Activated naive CD4-positive, alpha-beta T cell treated with anti-CD3 and anti-CD28 coated beads, Interleukin-2, amount 10 ng/mL, durations not matched to agents 7 days and 5 days (primary cell): ENCODE measurements around the gene GGT5.

ENCODE experiments used
- CTCF ChIA-PET: fragments of 350-600 bp; sonication (Branson Sonifier 250); formaldehyde crosslinking; loops from one replicate; lab custom pipeline; 2021; ENCODE audit warnings: antibody characterized with exemption; lab: Charles Lee
- DNase-seq: peaks from one replicate; pipeline ENCODE4 v3.0.0-alpha.2; 2020
- H3K27ac Mint-ChIP-seq: one replicate; pipeline ENCODE4 v1.8.0; 2021; ENCODE audit warnings: mild to moderate bottlenecking, moderate library complexity, mixed read lengths
- H3K27me3 Mint-ChIP-seq: one replicate; pipeline ENCODE4 v1.8.0; 2021; ENCODE audit warnings: mild to moderate bottlenecking, mixed read lengths
- H3K36me3 Mint-ChIP-seq: one replicate; pipeline ENCODE4 v1.8.0; 2021; ENCODE audit warnings: mixed read lengths
- H3K4me1 Mint-ChIP-seq: one replicate; pipeline ENCODE4 v1.8.0; 2021; ENCODE audit warnings: mixed read lengths
- H3K4me3 Mint-ChIP-seq: one replicate; pipeline ENCODE4 v1.8.0; 2021; ENCODE audit warnings: mild to moderate bottlenecking, moderate library complexity, mixed read lengths
- H3K9me3 Mint-ChIP-seq: one replicate; pipeline ENCODE4 v1.8.0; 2021; ENCODE audit warnings: mixed read lengths

GGT5 gene

DNA sequence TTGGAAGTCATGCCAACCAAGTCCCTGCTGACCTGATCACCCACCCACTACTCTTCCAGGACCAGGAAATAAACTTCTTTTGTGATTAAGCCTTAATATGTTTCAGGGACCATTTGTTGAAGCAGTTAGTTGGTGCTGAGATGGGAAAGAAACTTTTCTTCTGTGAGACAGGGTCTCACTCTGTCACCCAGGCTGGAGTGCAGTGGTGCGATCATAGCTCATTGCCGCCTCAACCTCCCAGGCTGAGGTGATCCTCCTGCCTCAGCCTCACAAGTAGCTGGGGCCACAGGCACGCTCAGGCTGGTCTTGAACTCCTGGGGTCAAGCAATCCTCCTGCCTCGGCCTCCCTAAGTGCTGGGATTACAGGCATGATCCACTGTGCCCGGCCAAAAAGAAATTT lies 53.0 kb downstream of the GGT5 start:
- Mint-ChIP-seq H3K4me3 (no peak overlapping the region), H3K4me1 (peaks cover 15% of the 10 kb centered on the region), H3K27ac (no peak overlapping the region), H3K27me3 (peaks cover 17% of the 10 kb centered on the region), H3K9me3 (no peaks in the 10 kb centered on the region), H3K36me3 (no peaks in the 10 kb centered on the region)
- no peak for DNase-seq
- CTCF ChIA-PET: interaction anchor here (1.5 to 4.8 kb wide), 4 partner anchors 13 to 56 kb away, joined by 5 to 43 read pairs (median 32); no protein-coding TSS in a partner anchor

DNA sequence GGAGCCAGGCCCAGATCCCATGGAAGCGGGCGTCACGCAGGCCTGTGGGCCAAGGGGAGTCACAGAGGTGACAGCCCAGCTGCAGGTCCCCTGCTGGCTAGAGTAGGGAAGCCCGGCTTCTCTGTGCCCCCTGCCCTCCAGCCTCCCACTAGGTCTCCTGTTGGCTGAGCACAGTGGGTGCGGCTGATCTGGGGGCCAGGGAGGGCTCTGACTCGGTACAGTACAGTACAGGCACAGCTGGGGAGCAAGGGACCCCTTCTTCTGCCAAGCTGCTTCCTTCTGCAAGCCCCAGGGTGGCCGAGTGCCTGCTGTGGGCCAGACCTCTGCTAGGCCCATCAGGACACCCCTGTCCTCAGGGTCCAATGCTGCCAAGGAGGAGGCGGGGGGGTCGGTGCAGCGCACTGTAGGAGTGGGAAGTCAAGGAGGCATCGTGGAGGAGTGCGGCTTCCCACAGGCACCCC lies 53.5 kb downstream of the GGT5 start:
- no peaks in the 10 kb centered on the region for H3K9me3 Mint-ChIP-seq
- no peaks in the 10 kb centered on the region for H3K36me3 Mint-ChIP-seq
- H3K27ac Mint-ChIP-seq: no peak overlapping the region
- peaks cover 17% of the 10 kb centered on the region for H3K27me3 Mint-ChIP-seq
- peaks cover 10% of the 10 kb centered on the region for H3K4me1 Mint-ChIP-seq
- CTCF ChIA-PET: interaction anchor here (0.9 to 4.8 kb wide), 8 partner anchors 9 to 335 kb away, joined by 3 to 43 read pairs (median 9); no protein-coding TSS in a partner anchor
- no peak overlapping the region for H3K4me3 Mint-ChIP-seq
- DNase-seq: no peak

DNA sequence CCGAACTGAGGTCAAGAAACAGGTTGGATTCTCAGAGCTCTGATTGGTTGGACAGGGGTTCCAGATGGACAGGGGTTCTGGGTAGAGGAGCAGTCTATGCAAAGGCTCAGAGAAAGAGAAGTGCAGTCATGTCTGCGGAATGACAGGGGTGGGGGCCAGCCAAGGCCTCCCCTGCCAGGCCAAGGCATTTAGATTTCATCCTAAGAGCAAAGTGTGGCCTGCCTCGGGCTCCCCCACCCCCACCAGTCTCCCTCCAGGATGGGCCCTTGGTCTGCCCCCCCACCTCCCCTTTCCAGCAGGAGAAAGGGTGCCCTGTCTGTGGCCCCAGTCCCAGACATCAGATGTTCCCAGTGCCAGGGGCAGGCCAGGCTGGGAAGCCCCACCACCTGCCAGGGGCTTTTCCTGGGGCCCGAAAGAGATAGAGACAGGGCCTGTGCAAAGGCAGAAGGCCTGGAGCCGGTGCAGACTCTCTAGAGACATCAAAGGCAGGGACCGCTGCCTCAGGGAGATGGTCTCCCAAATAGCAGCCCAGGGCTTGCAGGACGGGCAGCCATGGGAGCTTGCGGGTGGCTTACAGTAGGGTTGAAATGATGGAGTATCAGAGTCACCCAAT lies 54.2 kb downstream of the GGT5 start:
- H3K4me3 Mint-ChIP-seq: no peak overlapping the region
- CTCF ChIA-PET: interaction anchor here (0.9 to 4.8 kb wide), 17 partner anchors 8 to 336 kb away, joined by 3 to 43 read pairs (median 5); partner anchors contain the start of gene GGT5
- H3K36me3 Mint-ChIP-seq: no peaks in the 10 kb centered on the region
- H3K27ac Mint-ChIP-seq: no peak overlapping the region
- H3K4me1 Mint-ChIP-seq: peaks cover 3% of the 10 kb centered on the region
- no peak for DNase-seq
- H3K9me3 Mint-ChIP-seq: no peaks in the 10 kb centered on the region
- H3K27me3 Mint-ChIP-seq: peaks cover 17% of the 10 kb centered on the region

DNA sequence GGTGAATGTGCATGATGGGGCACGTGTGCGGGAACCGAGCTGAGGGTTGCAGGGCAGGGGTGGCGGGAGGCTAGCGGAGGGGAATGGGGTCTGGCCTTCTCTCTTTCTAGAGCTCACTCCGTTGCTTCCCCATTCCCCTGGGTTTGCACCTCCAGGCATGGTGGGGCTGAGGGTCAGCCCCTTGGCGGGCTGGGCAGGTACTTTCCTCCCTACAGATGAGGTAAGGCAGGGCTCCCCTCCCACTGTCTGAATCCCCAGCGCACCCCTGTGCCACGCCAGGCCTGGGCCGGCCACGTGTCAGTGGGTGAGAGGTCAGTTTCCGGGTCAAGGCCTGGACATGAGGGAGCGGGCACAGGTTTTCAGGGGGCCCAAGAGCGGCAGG lies 54.7 kb downstream of the GGT5 start:
- Mint-ChIP-seq H3K4me1 (peaks cover 2% of the 10 kb centered on the region), H3K9me3 (no peaks in the 10 kb centered on the region), H3K27ac (no peak overlapping the region), H3K36me3 (no peaks in the 10 kb centered on the region), H3K27me3 (peaks cover 17% of the 10 kb centered on the region), H3K4me3 (no peak overlapping the region)
- CTCF ChIA-PET: interaction anchor here (0.9 to 4.8 kb wide), 18 partner anchors 8 to 336 kb away, joined by 3 to 43 read pairs (median 4); partner anchors contain the start of gene GGT5
- no peak for DNase-seq

DNA sequence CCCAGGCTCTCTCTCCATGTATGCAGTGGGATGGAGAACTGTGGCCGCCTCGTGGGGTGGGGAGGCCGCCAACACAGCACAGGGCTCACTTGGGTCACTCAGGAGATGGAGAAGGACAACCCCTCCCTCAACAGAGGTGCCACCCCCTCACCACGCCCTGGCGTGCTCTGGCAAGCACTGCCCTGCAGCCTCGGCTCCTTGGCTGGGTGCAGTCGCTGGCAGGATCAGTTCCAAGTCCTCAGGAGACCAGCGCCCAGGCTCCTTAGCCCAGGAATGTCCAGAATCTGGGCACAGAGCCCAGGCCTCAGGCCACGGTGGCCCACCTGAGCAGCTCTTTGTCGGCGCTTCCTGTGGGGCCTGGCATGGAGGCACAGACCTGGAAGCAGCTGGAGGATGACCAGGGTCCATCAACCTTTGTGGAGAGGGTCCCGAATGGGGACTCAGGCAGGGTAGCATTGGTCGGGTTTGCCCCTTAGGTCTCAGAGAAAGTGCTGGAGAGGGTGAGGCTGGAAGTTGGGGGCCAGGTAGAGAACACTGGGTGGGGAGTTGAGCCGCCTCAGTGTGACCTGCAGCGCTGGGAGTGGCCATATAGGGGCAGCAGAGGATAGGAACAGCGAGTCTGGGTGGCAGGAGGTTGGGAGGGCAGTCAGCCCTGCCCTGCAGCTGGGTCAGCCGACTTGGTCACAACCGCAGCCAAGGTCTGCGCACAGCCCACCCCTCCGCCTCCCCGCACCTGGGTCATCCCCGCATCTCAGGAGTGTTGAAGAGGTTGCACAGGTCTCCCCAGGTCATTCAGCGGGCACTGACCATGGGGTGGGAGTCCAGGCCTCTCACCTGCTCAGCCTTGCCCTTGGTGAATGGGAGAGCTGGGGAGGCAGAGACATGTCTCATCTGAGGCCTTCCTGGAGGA lies 55.4 kb downstream of the GGT5 start:
- Mint-ChIP-seq H3K27ac (no peak overlapping the region), H3K4me3 (no peak overlapping the region), H3K4me1 (peaks cover 2% of the 10 kb centered on the region), H3K27me3 (peaks cover 17% of the 10 kb centered on the region), H3K36me3 (no peaks in the 10 kb centered on the region), H3K9me3 (no peaks in the 10 kb centered on the region)
- peak; percentile 74 for DNase-seq
- CTCF ChIA-PET: interaction anchor here (0.9 to 4.8 kb wide), 18 partner anchors 9 to 337 kb away, joined by 3 to 43 read pairs (median 4); partner anchors contain the start of gene GGT5

DNA sequence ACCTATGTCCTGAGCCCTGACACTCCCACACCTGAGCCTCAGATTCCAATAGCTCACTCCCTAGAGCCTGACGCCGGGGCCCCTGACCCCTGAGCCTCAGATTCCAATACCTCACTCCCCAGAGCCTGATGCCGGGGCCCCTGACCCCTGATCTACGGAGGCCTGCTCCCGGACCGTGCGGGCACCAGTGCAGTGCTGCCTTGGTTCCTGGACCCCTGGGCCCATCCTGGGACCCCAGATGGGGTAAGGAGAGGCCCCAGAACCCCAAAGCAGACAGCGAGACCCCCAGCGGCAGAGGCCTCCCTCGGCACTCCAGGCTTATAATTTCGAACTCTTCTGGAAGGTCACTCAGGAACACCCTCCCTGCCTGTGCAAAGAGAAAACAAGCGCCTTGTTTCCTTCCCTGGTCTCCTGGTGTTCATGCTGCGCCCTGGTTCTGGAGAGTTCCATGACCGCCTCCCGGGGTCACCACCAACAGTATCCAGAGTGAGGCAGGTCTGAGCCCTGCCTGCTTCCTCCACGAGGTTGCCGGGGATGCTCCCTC lies 56.1 kb downstream of the GGT5 start:
- no peak for DNase-seq
- CTCF ChIA-PET: interaction anchor here (0.9 to 4.8 kb wide), 9 partner anchors 10 to 83 kb away, joined by 3 to 43 read pairs (median 5); partner anchors contain the start of gene GGT5
- H3K36me3 Mint-ChIP-seq: no peaks in the 10 kb centered on the region
- H3K4me3 Mint-ChIP-seq: no peak overlapping the region
- H3K27me3 Mint-ChIP-seq: peaks cover 17% of the 10 kb centered on the region
- no peaks in the 10 kb centered on the region for H3K9me3 Mint-ChIP-seq
- H3K4me1 Mint-ChIP-seq: no peaks in the 10 kb centered on the region
- no peak overlapping the region for H3K27ac Mint-ChIP-seq

DNA sequence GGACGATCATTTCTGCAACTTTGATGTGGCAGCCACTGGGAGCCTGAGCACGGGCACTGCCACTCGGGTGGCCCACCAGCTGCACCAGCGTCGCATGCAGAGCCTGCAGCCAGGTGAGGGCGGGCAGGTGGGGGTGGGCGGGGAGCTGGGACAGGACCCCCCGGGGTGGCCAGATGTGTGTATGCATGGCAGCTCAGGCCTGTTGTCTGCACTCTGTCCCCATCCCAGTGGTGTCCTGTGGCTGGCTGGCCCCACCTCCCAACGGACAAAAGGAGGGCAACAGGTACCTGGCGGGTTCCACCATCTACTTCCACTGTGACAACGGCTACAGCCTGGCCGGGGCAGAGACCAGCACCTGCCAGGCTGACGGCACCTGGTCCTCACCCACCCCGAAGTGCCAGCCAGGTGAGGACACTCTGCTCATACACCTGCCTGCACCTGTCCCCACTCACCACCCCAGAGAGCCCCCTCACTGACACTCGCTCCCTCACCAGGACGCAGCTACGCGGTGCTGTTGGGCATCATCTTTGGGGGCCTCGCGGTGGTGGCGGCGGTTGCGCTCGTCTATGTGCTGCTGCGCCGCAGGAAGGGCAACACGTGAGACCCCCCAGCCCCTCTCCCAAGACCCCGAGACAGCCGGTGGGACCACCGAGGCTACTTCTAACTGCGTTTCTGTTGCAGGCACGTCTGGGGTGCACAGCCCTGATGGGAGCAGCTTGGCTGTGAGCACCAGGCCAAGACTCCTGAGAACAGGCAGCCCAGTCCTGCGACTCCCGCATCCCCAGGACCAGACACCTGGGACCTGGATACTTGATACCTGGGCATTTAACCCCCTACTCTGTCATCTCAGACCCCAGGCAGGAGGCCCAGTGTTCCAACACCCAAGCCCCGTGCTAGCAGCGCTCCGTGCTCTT lies 56.9 kb downstream of the GGT5 start:
- DNase-seq: no peak
- H3K27me3 Mint-ChIP-seq: peaks cover 15% of the 10 kb centered on the region
- H3K27ac Mint-ChIP-seq: no peak overlapping the region
- CTCF ChIA-PET: interaction anchor here (4.8 kb wide), 1 partner anchor 54 kb away, joined by 33 read pairs; no protein-coding TSS in a partner anchor
- H3K9me3 Mint-ChIP-seq: no peaks in the 10 kb centered on the region
- H3K4me3 Mint-ChIP-seq: no peak overlapping the region
- no peaks in the 10 kb centered on the region for H3K4me1 Mint-ChIP-seq
- H3K36me3 Mint-ChIP-seq: no peaks in the 10 kb centered on the region

DNA sequence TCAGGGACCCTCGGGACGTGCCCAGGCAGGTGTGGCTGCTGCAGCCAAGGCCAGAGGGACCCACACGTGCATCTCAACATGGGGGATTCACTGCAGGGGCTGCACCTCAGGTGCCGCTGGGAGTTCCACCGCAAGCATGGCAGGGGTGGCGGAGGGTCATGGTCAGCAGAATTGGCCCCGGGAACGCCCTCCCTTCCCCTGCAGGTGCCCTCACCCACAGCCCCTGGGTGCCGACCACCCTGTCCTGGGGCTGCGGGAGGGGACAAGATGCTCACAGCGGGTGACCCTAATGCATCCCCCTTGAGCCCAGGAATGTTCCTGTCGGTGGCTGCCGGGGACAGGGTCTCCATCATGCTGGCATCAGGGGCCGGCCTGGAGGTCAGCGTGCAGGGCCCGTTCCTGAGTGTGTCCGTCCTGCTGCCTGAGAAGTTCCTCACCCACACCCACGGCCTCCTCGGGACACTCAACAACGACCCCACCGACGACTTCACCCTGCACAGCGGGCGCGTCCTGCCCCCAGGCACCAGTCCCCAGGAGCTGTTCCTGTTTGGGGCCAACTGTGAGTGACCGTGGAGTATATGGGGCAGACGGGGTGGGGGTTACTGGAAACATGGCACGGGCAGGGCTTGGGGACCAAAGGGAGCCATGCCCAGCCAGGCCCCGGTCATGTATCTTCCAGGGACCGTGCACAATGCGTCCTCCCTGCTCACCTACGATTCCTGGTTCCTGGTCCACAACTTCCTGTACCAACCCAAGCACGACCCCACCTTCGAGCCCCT lies 57.8 kb downstream of the GGT5 start:
- Mint-ChIP-seq H3K4me3 (no peak overlapping the region), H3K4me1 (no peaks in the 10 kb centered on the region), H3K27me3 (peaks cover 10% of the 10 kb centered on the region), H3K36me3 (no peaks in the 10 kb centered on the region), H3K9me3 (no peaks in the 10 kb centered on the region), H3K27ac (no peak overlapping the region)
- DNase-seq: no peak
- CTCF ChIA-PET: no interaction called here

DNA sequence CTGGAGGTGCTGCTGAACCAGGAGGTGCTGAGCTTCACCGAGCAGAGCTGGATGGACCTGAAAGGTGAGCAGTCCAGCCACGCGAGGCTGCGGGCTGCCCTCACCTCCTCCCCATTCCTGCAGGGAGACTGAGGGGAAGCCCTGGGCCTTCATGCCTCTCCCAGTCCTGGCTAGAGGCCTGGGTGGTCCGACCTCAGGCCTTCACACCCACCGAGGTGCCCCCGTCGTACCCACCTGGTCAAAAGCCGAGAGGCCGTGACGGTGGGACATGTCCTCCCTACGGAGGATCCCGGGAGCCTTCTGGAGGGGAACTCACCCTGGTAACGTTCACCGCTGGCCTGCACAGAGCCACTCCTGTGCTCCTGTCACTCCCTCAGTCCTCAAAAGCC lies 58.5 kb downstream of the GGT5 start:
- no peaks in the 10 kb centered on the region for H3K4me1 Mint-ChIP-seq
- H3K4me3 Mint-ChIP-seq: no peak overlapping the region
- H3K36me3 Mint-ChIP-seq: no peaks in the 10 kb centered on the region
- CTCF ChIA-PET: interaction anchor here (0.8 kb wide), 1 partner anchor 45 kb away, joined by 3 read pairs; no protein-coding TSS in a partner anchor
- no peak overlapping the region for H3K27ac Mint-ChIP-seq
- peaks cover 6% of the 10 kb centered on the region for H3K27me3 Mint-ChIP-seq
- H3K9me3 Mint-ChIP-seq: no peaks in the 10 kb centered on the region
- no peak for DNase-seq

DNA sequence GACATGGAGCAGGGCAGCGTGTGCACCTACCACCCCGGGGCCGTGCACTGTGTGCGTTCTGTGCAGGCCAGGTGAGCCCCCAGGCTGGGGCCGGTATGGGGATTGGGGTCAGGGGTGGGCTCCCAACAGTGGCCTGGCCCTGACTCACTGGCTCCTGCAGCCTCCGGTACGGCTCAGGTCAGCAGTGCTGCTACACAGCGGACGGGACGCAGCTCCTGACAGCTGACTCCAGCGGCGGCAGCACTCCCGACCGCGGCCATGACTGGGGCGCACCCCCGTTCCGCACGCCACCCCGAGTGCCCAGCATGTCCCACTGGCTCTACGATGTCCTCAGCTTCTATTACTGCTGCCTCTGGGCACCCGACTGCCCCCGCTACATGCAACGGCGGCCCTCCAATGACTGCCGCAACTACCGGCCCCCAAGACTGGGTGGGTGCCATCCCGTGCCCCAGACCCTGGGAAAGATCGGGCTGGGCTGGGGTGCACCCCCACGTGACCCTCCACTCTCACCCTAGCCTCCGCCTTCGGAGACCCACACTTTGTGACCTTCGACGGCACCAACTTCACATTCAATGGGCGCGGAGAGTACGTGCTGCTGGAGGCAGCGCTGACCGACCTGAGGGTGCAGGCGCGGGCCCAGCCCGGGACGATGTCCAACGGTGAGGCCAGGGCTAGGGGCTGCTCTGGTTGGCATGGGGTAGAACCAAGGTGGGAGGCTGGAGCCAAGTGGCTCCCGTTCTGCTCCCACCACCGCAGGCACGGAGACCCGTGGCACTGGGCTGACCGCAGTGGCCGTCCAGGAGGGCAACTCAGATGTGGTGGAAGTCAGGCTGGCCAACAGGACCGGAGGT lies 59.2 kb downstream of the GGT5 start:
- Mint-ChIP-seq H3K4me3 (no peak overlapping the region), H3K4me1 (no peaks in the 10 kb centered on the region), H3K9me3 (no peaks in the 10 kb centered on the region), H3K36me3 (no peaks in the 10 kb centered on the region), H3K27ac (no peak overlapping the region), H3K27me3 (peaks cover 6% of the 10 kb centered on the region)
- CTCF ChIA-PET: interaction anchor here (0.8 kb wide), 1 partner anchor 45 kb away, joined by 3 read pairs; no protein-coding TSS in a partner anchor
- DNase-seq: no peak

DNA sequence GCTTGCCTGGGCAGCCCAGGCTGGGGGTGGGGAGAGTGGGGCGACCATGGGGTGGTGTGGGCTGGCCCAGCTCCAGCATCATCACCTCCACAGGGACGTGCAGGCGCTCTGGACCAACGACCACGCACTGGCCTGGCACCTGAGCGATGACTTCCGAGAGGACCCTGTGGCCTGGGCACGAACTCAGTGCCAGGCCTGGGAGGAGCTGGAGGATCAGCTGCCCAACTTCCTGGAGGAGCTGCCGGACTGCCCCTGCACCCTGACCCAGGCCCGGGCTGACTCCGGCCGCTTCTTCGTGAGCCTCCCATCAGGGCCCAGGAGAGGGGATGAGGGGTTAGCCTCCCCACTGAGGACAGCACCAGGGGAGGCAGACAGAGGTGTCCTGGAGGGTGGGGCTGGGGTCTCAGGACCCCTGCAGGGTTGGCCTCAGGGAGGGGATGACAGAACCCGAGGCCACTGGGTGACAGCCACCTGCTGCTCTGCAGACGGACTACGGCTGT lies 59.8 kb downstream of the GGT5 start:
- no peaks in the 10 kb centered on the region for H3K9me3 Mint-ChIP-seq
- no peaks in the 10 kb centered on the region for H3K4me1 Mint-ChIP-seq
- no peaks in the 10 kb centered on the region for H3K36me3 Mint-ChIP-seq
- no peak overlapping the region for H3K27ac Mint-ChIP-seq
- no peak for DNase-seq
- H3K4me3 Mint-ChIP-seq: no peak overlapping the region
- no peaks in the 10 kb centered on the region for H3K27me3 Mint-ChIP-seq
- CTCF ChIA-PET: no interaction called here
